Hematopoietic multipotent progenitor cell treated with erythropoietin and hydrocortisone succinate and interleukin-3 and kit ligand, for 8 days (in vitro differentiated cells): ENCODE data around the gene DGKH.
A peak's percentile ranks its signal among the peaks of the same experiment; 100 is the strongest.
"Not testable (repeated sequence)": the region's sequence is repeated elsewhere in the genome, so short reads cannot be mapped to it uniquely, and the experiment has no call there.

Experiments used
- DNase-seq: peaks from one replicate; pipeline ENCODE4 v3.0.0-alpha.2; 2015

Gene DGKH

DNA sequence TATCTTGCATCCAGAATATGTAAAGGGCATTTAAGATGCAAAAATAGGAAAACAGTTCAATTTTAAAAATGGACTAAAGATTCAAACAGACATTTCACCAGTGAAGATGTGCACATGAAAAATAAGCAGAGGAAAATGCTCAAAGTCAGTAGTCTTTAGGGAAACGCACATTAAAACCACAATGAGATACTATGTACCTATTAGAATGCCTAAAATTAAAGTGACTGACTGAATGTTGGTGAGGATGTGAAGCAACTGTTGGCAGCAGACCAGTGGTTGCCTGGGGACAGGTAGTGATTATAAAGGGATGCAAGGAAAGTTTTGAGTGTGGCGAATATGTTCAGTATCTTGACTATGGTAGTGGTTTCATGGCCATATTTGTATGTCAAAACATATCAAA is 75.2 kb downstream of the DGKH start:
- no peak for DNase-seq

GRCh38 chr13:42125046-42125445 is 76.6 kb downstream of the DGKH start:
- DNase-seq, result no peak

DNA sequence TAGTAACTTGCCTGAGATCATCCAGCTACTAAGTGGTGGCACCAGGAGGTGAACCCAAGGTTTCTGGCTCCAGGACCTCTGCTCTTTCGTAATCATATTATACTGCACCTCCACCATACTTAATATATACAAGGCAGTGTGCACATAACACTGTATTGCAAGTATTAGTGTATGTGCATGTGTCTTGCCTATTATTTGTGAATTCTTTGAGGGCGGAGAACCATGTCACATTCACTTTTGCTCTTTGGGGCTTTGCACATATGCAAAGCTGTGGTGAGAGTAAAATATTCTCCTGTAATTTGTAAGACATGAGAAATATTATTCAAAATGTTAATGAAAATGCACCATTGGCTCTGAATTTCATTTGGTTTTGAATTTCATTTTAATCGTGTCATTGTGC is 78.6 kb downstream of the DGKH start:
- DNase-seq, result no peak

DNA sequence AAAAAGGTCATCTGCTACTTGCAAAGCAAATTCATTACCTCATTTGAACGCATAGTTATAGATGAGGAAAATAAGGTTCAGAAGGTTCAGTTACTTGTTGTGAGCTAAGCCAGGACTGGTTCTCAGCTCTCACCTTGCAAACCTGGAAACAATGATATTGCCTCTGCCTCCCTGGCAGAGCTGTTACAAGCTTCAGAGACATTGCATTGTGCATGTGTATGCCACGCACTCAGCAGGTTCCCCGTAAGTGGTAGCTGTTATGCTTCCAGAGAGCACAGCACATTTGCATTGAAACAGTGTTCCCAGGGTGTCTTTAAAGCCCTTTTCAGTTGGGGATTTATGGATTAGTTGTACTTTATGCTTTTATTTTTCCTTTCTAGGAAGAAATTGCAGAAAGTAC is 80.6 kb downstream of the DGKH start:
- no peak for DNase-seq

DNA sequence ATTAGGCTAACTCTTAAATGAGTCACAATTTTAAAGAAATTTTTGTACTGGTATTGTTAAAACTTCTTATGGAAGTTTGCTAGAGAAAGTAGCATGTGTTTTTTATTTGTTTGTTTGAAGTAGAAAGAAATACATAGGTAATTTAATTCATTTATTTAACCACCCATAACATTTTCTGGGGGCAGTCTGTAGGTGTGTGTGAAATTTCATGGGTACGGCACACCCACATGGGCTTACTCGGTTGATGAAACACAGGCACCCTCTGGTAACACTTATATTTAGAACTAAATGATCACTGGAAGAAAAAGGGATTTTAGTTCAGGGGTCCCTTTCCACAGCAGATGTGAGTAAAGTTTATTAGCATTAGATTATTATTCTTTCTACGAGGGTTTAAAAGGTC is 88.1 kb downstream of the DGKH start:
- no peak for DNase-seq

GRCh38 chr13:42137856-42138537 is 89.5 kb downstream of the DGKH start:
- DNase-seq, result no peak

DNA sequence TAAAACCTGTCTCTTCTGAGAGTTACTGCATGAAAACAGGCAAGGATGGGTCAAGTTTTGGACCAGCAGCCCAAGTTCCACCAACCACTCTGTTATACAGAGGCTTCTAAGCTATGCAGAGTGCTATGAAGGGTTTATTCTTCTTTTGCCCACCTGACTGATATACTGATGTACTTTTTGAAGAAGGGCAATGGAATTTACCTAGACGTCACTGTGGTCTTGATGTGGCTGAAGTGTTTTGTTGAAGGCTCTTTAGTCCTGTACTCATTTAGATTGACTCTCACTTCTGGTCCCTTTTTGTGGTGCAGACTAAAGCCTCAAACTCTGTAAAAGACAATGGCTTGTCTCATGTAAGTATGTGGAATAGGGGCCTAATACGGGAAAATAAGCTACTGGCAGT is 92.0 kb downstream of the DGKH start:
- DNase-seq, result no peak

DNA sequence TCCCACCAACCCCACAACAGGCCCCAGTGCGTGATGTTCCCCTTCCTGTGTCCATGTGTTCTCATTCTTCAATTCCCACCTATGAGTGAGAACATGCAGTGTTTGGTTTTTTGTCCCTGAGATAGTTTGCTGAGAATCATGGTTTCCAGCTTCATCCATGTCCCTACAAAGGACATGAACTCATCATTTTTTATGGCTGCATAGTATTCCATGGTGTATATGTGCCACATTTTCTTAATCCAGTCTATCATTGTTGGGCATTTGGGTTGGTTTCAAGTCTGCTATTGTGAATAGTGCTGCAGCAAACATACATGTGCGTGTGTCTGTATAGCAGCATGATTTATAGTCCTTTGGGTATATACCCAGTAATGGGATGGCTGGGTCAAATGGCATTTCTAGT is 92.6 kb downstream of the DGKH start:
- DNase-seq, result not testable (repeated sequence)

- DNase-seq, result no peak
Observed at GRCh38 chr13:42146359-42146758, 97.9 kb downstream of the DGKH start.

GRCh38 chr13:42148538-42148937 is 100.1 kb downstream of the DGKH start:
- DNase-seq, result no peak

DNA sequence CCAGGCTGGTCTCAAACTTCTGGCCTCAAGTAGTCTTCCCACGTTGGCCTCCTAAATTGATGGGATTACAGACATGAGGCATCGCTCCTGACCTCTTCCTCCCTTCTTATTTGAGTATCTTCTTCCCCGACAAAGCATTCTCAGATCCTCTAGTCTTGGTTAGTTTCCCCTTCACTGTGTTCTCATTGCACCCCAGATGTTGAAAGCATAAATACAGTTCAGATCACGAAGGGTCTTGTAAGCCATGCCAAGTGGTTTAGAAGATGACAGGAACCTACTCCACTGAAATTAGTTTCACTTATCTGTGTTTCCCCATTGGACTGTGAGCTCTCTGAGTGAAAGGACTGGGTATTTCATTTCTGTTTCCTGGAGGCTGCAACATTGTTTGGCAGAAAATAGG is 100.7 kb downstream of the DGKH start:
- no peak for DNase-seq

DNA sequence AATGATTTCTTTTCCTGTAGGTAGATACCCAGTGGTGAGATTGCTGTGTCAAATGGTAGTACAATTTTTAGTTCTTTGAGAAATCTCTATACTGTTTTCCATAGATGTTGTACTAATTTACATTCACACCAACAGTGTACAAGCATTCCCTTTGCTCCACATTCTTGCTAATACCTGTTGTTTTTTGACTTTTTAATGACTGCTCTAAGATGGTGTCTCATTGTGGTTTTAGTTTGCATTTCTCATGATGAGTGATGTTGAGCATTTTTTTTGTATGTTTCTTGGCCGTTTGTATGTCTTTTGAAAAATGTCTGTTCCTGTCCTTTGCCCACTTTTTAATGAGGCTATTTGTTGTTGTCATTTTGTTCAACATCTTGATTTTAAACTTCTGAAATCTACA is 103.3 kb downstream of the DGKH start:
- no peak for DNase-seq

DNA sequence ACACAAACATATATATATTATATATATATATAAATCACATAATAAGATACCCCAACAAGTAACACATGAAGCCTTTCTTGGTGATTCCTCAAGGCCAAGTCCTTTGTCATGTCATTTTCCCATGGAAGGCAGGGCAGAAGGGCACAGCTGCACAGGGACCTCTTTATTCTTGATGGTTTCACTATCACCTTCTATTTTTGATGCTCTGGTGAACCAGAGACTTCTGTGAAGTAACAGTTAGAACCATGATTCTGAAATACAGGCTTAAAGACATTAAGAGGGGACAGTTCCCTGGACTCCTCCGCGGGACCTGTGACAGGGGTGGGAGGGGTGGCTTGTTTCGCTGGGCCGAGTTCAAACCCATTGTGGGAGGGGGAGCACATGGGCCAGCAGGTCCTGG is 104.0 kb downstream of the DGKH start:
- DNase-seq, result no peak

GRCh38 chr13:42153199-42154113 is 105.0 kb downstream of the DGKH start:
- DNase-seq, result no peak

GRCh38 chr13:42155251-42155650 is 106.8 kb downstream of the DGKH start:
- DNase-seq, result no peak

DNA sequence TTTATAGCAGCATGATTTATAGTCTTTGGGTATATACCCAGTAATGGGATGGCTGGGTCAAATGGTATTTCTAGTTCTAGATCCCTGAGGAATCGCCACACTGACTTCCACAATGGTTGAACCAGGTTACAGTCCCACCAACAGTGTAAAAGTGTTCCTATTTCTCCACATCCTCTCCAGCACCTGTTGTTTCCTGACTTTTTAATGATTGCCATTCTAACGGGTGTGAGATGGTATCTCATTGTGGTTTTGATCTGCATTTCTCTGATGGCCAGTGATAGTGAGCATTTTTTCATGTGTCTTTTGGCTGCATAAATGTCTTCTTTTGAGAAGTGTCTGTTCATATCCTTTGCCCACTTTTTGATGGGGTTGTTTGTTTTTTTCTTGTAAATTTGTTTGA is 114.9 kb downstream of the DGKH start:
- DNase-seq, result not testable (repeated sequence)

DNA sequence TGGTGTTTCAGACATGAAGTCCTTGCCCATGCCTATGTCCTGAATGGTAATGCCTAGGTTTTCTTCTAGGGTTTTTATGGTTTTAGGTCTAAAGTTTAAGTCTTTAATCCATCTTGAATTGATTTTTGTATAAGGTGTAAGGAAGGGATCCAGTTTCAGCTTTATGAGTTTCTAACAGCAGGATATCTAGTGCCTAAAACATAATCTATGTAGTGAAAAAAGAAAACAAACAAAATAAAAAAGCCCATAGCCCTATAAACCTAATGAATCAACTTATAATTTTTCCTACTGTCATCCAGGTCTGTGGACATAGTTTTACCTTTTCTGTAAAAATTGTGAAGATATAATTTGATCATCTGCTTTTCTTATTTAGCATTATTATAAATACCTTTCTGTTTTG is 115.5 kb downstream of the DGKH start:
- not testable (repeated sequence) for DNase-seq

DNA sequence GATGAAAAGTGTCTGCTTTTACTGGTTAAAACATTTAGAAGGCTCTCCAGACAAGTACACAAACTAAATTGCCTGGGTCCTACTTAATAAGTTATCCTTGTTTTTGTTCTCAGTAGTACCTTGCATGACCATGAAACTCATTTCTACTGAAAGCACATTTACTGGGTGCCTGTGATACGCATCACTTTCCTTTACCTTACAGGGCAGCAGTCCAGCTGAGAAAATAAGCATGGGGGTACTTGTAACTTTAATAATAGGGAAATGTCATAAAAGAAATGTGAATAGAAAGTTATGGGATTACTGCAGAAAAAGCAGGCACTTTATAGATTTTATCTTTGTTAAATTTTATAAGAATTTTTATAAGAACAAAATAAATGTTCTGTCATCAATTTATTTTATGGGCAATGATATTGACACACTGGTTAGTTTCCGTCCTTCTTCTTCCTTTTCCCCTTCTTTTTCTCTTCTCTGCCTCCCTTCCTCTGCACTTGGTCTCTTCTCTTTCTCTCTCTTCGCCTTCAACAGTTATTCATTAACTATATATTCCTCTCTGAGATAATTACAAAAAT is 116.2 kb downstream of the DGKH start:
- DNase-seq, result no peak

DNA sequence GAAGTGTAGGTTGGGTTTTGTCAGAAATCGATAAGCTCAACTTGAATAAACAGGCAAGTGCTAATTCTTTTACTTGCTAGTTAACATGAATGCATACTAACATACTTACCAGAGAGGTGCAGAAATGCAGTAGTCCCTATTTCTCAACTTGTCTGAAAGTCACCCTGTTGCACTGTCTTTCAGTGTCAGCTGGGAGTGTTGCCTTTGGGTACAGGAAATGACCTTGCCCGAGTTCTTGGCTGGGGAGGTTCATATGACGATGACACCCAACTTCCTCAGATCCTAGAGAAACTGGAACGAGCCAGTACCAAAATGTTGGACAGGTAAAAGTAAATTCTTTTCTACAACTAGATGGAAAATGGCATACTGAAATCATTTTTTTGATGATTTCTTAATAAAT is 120.0 kb downstream of the DGKH start:
- no peak for DNase-seq

DNA sequence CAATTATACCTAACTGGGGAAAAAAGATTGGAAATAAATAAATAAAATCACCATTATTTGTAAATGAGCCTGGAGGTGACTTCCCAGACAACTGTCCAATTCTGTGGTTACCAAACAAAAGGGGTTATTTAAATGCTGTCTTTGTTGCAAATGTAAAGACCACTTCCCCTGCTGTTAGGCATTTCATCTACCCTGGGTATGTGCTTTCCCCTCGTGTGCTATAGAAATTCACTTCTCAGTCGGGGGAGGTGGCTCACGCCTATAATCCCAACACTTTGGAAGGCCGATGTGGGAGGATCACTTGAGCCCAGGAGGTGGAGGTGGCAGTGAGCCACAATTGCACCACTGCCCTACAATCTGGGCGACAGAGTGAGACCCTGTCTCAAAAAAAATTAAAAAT is 121.6 kb downstream of the DGKH start:
- DNase-seq, result no peak

DNA sequence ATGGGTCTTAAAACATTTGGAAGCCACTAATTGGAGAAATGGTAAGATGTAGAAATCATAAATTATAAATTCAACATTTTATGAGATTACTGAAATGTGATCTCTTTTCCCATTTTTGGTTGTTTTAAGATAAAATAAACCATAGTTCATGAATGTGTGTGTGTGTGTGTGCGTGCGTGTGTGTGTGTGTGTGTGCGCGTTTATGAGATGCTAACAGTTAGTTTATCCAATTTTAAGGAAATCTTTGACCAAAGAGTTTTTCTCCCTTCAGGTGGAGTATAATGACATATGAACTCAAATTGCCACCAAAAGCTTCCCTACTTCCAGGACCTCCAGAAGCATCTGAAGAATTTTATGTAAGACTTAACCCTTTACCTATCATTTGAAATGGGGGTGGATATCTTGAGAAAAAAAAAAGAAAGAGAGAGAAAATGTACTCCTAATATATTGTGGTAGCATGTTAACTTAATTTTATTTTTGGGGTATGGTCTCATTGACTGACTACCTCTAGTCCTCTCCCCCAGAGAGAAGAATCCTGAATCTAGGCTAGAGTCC is 125.4 kb downstream of the DGKH start:
- no peak for DNase-seq

GRCh38 chr13:42174344-42175162 is 126.1 kb downstream of the DGKH start:
- peak; percentile 12 for DNase-seq

GRCh38 chr13:42176294-42176693 is 127.8 kb downstream of the DGKH start:
- DNase-seq, result no peak
